Mononuclear cell (primary cell): Measurements from ENCODE around the gene ANKRA2. TPM values are rescaled to one million over a fixed set of nuclear protein-coding genes. Genes with fewer than 3 reads are reported as not detected.

ENCODE experiments used
- H3K27me3 ChIP-seq: 2 replicates; pipeline ENCODE4 v1.6.0; 2011; ENCODE audit warnings: low read length, control low read depth; ENCODE audit not compliant: insufficient read depth
- H3K4me1 ChIP-seq: 2 replicates; pipeline ENCODE4 v1.5.1; 2011; ENCODE audit warnings: mild to moderate bottlenecking, low read length, control low read depth; ENCODE audit not compliant: insufficient read depth
- H3K4me3 ChIP-seq: 2 replicates; pipeline ENCODE4 v1.5.1; 2011; ENCODE audit warnings: mild to moderate bottlenecking, low read length, moderate library complexity
- H3K9me3 ChIP-seq: 2 replicates; pipeline ENCODE4 v1.5.1; 2011; ENCODE audit warnings: low read depth, mild to moderate bottlenecking, control low read depth, low read length
- total RNA-seq: library from RNA; depleted of rRNA; stranded (reverse); fragments of >200 nt; gene quantifications from one replicate; pipeline ENCODE4 v1.2.3, GENCODE V29; 2012

The ANKRA2 gene
- total RNA-seq, 1 donor, result 39.0 TPM

GRCh38 chr5:73582285-73583145 lies 17.1 kb upstream of the ANKRA2 start:
- Histone ChIP-seq H3K9me3 (no peaks in the 10 kb centered on the region), H3K4me3 (no peak overlapping the region), H3K27me3 (no peaks in the 10 kb centered on the region), H3K4me1 (no peaks in the 10 kb centered on the region)

GRCh38 chr5:73565969-73566547 lies 619 bp upstream of the ANKRA2 start:
- Histone ChIP-seq H3K27me3 (no peaks in the 10 kb centered on the region), H3K9me3 (no peaks in the 10 kb centered on the region), H3K4me3 (peak overlapping the region; percentile 82), H3K4me1 (peaks cover 20% of the 10 kb centered on the region)

- H3K27me3 ChIP-seq, result no peaks in the 10 kb centered on the region
- H3K4me1 ChIP-seq, result peaks cover 20% of the 10 kb centered on the region
- H3K9me3 ChIP-seq, result no peaks in the 10 kb centered on the region
- peak overlapping the region; percentile 82 for H3K4me3 ChIP-seq
Observed at GRCh38 chr5:73564675-73565074, 764 bp downstream of the ANKRA2 start.

- Histone ChIP-seq H3K4me1 (peaks cover 20% of the 10 kb centered on the region), H3K4me3 (no peak overlapping the region), H3K9me3 (no peaks in the 10 kb centered on the region), H3K27me3 (no peaks in the 10 kb centered on the region)
Observed at GRCh38 chr5:73564018-73564417, 1.4 kb downstream of the ANKRA2 start.

- peaks cover 4% of the 10 kb centered on the region for H3K4me1 ChIP-seq
- H3K27me3 ChIP-seq, result no peaks in the 10 kb centered on the region
- H3K4me3 ChIP-seq, result no peak overlapping the region
- no peaks in the 10 kb centered on the region for H3K9me3 ChIP-seq
Observed at GRCh38 chr5:73558950-73559349, 6.5 kb downstream of the ANKRA2 start.

GRCh38 chr5:73552642-73553041 lies 12.8 kb downstream of the ANKRA2 start:
- no peaks in the 10 kb centered on the region for H3K27me3 ChIP-seq
- no peak overlapping the region for H3K4me3 ChIP-seq
- no peaks in the 10 kb centered on the region for H3K9me3 ChIP-seq
- no peaks in the 10 kb centered on the region for H3K4me1 ChIP-seq

GRCh38 chr5:73550016-73550415 lies 15.4 kb downstream of the ANKRA2 start:
- Histone ChIP-seq H3K4me3 (no peak overlapping the region), H3K9me3 (no peaks in the 10 kb centered on the region)

GRCh38 chr5:73545403-73545779 lies 20.0 kb downstream of the ANKRA2 start:
- H3K27me3 ChIP-seq, result peaks cover 10% of the 10 kb centered on the region
- H3K4me1 ChIP-seq, result no peaks in the 10 kb centered on the region
- H3K9me3 ChIP-seq, result no peaks in the 10 kb centered on the region
- no peak overlapping the region for H3K4me3 ChIP-seq

More at GRCh38 chr5:73550016-73550415, 15.4 kb downstream of the ANKRA2 start:
- Histone ChIP-seq H3K4me1 (no peaks in the 10 kb centered on the region), H3K27me3 (peaks cover 2% of the 10 kb centered on the region)

GRCh38 chr5:73544429-73545402 lies 20.7 kb downstream of the ANKRA2 start:
- H3K27me3 ChIP-seq, result peaks cover 10% of the 10 kb centered on the region
- no peaks in the 10 kb centered on the region for H3K4me1 ChIP-seq
- H3K4me3 ChIP-seq, result no peak overlapping the region
- H3K9me3 ChIP-seq, result no peaks in the 10 kb centered on the region

- Histone ChIP-seq H3K4me1 (no peaks in the 10 kb centered on the region), H3K27me3 (peaks cover 10% of the 10 kb centered on the region), H3K4me3 (no peak overlapping the region), H3K9me3 (no peaks in the 10 kb centered on the region)
Observed at GRCh38 chr5:73542020-73542419, 23.4 kb downstream of the ANKRA2 start.

GRCh38 chr5:73540192-73540591 lies 25.2 kb downstream of the ANKRA2 start:
- no peaks in the 10 kb centered on the region for H3K4me1 ChIP-seq
- peaks cover 7% of the 10 kb centered on the region for H3K27me3 ChIP-seq
- H3K4me3 ChIP-seq, result no peak overlapping the region
- no peaks in the 10 kb centered on the region for H3K9me3 ChIP-seq

GRCh38 chr5:73539730-73540129 lies 25.7 kb downstream of the ANKRA2 start:
- H3K4me1 ChIP-seq, result no peaks in the 10 kb centered on the region
- H3K27me3 ChIP-seq, result peaks cover 7% of the 10 kb centered on the region
- H3K4me3 ChIP-seq, result no peak overlapping the region
- H3K9me3 ChIP-seq, result no peaks in the 10 kb centered on the region

GRCh38 chr5:73534971-73535370 lies 30.5 kb downstream of the ANKRA2 start:
- Histone ChIP-seq H3K9me3 (no peaks in the 10 kb centered on the region), H3K27me3 (peaks cover 3% of the 10 kb centered on the region), H3K4me1 (no peaks in the 10 kb centered on the region), H3K4me3 (no peak overlapping the region)

- Histone ChIP-seq H3K4me3 (no peak overlapping the region), H3K27me3 (peaks cover 3% of the 10 kb centered on the region), H3K4me1 (no peaks in the 10 kb centered on the region), H3K9me3 (no peaks in the 10 kb centered on the region)
Observed at GRCh38 chr5:73534011-73534644, 31.3 kb downstream of the ANKRA2 start.
